Stomach smooth muscle (tissue), 2 donors: ENCODE measurements around the gene PLCH2.

Experiments used
- H3K27ac ChIP-seq: one replicate; pipeline ENCODE4 v1.7.0; 2013; ENCODE audit warnings: mild to moderate bottlenecking, low read length, inconsistent platforms
- H3K27me3 ChIP-seq, 2 donors: one replicate each; pipeline ENCODE4 v1.7.0; 2013; ENCODE audit warnings: low read length in 2 of 2; ENCODE audit not compliant: insufficient read depth in 2 of 2, control insufficient read depth in 1 of 2
- H3K36me3 ChIP-seq, 2 donors: one replicate each; pipeline ENCODE4 v1.7.0; 2013; ENCODE audit warnings: low read length in 2 of 2; ENCODE audit not compliant: control insufficient read depth in 2 of 2, insufficient read depth in 2 of 2
- H3K4me1 ChIP-seq: one replicate; pipeline ENCODE4 v1.7.0; 2013; ENCODE audit warnings: low read length; ENCODE audit not compliant: control insufficient read depth, insufficient read depth
- H3K4me3 ChIP-seq, 2 donors: one replicate each; pipeline ENCODE4 v1.7.0; 2013; ENCODE audit warnings: low read length in 2 of 2
- H3K9ac ChIP-seq, 2 donors: one replicate each; pipeline ENCODE4 v1.7.0; 2013; ENCODE audit warnings: low read length in 2 of 2, mild to moderate bottlenecking in 1 of 2
- H3K9me3 ChIP-seq, 2 donors: one replicate each; pipeline ENCODE4 v1.7.0; 2013; ENCODE audit warnings: low read length in 2 of 2; ENCODE audit not compliant: control insufficient read depth in 2 of 2
- donor health status: healthy.
- donor health status: Pancreatic carcinoma.

PLCH2 gene

DNA sequence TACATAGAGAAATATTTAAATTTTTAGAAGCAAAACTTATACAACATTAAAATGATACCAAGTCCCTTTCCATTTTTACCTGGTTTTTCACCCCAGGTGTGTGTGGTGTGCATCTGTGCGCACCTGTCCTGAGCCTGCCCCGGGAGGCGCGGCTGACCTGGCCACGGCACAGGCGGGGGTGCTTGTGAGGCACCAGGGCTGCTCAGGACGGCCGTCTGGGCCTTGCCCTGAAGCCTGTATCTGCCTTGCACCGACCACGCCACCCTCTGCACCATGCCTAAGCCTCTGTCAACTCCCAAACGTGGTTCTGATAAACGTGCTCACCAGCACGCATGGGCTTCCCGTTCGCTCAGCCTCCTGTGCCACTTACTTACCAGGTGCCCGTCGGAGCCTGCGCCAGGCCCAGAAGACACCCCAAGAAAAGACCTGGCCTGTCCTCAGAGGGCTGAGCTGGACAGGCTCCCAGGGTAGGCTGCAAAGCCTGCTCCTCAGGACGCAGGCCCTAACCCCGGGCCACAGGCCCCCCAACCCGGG, 29.4 kb downstream of the PLCH2 start:
- no peak overlapping the region for H3K4me3 ChIP-seq
- no peaks in the 10 kb centered on the region for H3K9me3 ChIP-seq
- H3K36me3 ChIP-seq, result peaks cover 15 to 17% of the 10 kb centered on the region in 2 donors
- peaks cover 18% of the 10 kb centered on the region for H3K4me1 ChIP-seq
- no peak overlapping the region for H3K9ac ChIP-seq
- H3K27ac ChIP-seq, result no peak overlapping the region
- H3K27me3 ChIP-seq, result peaks cover 18 to 38% of the 10 kb centered on the region in 2 donors

DNA sequence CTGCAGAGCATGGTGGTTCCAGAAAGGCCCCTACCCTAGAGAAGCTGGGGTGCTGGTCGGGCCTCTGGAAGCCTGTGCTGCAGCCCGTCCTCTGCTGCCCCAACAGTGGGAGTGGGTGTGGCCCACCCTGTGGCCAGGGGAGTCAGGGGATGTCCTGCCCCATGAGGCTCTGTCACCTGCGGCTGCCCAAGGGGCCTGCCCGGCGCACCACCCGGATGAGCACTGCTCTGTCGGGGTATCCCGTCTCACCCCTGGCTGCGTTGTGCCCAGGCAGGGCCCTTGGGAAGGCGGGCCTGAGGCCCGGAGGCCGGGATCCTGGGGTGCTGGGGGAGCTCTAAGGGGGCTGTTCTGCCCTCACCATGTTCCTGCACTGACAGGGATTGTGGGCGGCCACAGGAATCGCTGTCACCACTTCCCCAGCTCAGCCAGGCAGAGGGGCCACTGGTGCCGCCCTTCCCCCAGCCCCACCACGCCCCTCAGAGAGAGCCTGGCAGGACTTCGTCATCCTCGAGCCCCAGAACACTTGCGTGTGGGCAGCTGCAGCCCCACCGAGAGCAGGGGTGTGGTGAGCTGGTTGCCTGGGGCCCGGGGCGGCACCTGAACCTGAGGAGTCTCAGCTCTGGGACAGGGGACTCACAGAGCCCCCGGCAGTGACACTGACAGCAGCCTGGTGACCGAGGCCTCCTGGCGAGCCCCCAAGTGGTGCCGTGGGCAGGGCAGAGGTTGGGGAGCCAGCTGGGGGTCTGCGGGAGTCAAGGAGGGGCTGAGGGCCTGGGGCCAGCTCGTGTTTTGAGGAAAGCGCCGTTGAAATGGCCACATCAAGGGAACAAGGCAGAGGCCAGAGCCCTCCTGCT, 30.1 kb downstream of the PLCH2 start:
- H3K9ac ChIP-seq, result no peak overlapping the region
- H3K27me3 ChIP-seq, result peaks cover 18 to 35% of the 10 kb centered on the region in 2 donors
- H3K4me1 ChIP-seq, result peaks cover 18% of the 10 kb centered on the region
- peaks cover 19 to 24% of the 10 kb centered on the region in 2 donors for H3K36me3 ChIP-seq
- no peaks in the 10 kb centered on the region for H3K9me3 ChIP-seq
- no peak overlapping the region for H3K27ac ChIP-seq
- no peak overlapping the region for H3K4me3 ChIP-seq

DNA sequence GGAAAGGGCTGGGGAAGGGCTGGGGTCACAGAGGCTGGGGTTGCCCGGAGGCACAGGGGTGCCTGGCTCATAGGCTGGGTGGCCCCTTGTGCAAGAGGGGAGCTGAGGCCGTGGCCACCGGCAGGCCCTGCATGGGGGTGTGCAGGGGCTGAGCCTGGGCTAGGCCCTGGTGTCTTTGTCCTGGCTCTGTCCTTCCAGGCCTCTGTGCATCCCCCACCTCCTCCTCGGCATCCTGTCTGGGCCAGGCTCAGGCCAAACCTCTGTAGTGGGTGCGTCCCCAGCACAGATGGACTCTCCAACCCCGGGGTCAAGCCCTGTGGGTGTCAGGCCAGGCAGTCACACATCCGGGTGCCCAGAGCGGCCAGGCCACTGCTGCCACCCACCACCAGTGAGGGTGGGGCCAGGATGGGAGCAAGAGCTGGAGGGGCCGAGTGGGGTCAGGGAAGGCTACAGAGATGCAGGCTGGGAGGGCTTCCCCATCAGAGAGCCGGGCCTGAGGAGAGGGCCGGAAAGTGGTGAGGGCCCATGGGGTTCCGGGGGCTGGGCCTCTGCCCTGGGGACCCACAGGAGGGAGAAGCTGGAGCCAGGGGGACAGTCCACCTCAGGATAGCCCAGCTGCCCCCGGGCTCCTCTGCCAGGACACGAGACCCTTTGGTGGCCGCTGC, 30.9 kb downstream of the PLCH2 start:
- H3K27me3 ChIP-seq, result peaks cover 14 to 31% of the 10 kb centered on the region in 2 donors
- H3K4me3 ChIP-seq, result no peak overlapping the region
- peaks cover 18% of the 10 kb centered on the region for H3K4me1 ChIP-seq
- H3K9ac ChIP-seq, result no peak overlapping the region
- H3K36me3 ChIP-seq, result peaks cover 26 to 32% of the 10 kb centered on the region in 2 donors
- H3K27ac ChIP-seq, result no peak overlapping the region
- H3K9me3 ChIP-seq, result no peaks in the 10 kb centered on the region

DNA sequence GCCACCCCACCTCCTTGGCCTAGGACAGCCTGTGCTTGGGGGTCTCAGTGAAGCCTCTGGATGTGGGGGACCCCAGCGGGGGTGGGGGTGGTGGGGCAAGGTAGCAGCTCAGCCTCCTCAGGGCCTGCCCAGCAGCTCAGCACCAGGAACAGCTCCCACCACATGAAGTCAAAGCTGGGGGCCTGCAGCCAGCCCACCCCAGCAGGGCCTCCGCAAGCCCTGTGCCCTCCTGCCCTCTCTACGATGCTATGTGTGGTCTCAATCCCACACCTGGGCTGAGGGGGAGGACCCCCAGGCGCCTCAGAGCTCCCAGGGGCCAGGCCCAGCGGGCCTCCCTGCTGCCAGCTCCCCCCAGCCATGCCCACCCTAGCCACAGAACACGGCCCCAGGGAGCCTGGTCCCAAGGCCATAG, 31.7 kb downstream of the PLCH2 start:
- H3K9me3 ChIP-seq, result no peaks in the 10 kb centered on the region
- H3K4me3 ChIP-seq, result no peak overlapping the region
- H3K27ac ChIP-seq, result no peak overlapping the region
- H3K36me3 ChIP-seq, result peaks cover 30 to 33% of the 10 kb centered on the region in 2 donors
- no peak overlapping the region for H3K9ac ChIP-seq
- H3K4me1 ChIP-seq, result peaks cover 18% of the 10 kb centered on the region
- peaks cover 13 to 29% of the 10 kb centered on the region in 2 donors for H3K27me3 ChIP-seq

DNA sequence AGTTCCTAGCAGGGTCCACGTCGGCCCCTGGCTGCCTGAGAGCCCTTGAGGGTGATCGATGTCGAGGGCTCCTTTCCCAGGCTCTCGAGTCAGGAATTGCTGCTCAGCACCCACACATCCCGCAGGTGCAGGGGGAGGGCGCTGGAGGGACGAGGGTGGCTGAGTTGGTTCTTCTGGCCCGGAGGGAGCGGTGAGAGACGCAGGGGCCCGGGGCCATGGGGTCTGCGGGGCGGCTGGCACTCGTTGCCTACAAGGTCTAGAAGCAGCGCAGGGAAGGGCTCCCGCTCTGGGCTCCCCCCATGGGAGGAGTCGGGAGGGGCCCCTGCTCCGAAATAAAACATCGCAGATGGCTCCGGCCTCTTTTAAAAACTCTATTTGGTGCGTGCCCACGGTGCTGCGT, 32.1 kb downstream of the PLCH2 start:
- Histone ChIP-seq H3K9me3 (no peaks in the 10 kb centered on the region), H3K27me3 (peaks cover 9 to 24% of the 10 kb centered on the region in 2 donors), H3K27ac (no peak overlapping the region), H3K4me3 (no peak overlapping the region), H3K36me3 (peaks cover 33 to 35% of the 10 kb centered on the region in 2 donors), H3K9ac (no peak overlapping the region), H3K4me1 (peaks cover 18% of the 10 kb centered on the region)

DNA sequence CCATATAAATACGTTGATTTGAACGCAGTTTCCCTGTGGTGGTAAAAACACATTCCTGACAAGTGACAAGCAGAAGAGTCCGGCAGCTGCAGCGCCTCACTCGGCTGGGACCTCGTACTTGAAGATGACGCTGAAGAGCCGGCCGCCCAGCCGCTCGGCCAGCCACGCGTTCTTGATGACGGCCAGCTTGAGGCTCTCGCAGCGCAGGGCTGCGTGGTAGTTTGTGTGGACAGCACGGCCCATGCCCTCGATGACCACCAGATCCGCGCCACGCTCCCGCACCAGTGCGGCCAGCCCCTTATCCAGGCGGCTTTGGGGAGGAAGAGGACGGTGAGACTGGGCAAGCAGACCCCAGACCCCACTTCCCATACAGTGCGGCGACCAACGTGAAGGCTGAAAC, 32.7 kb downstream of the PLCH2 start:
- H3K36me3 ChIP-seq, result peaks cover 37 to 41% of the 10 kb centered on the region in 2 donors
- H3K9me3 ChIP-seq, result no peaks in the 10 kb centered on the region
- peaks cover 7 to 20% of the 10 kb centered on the region in 2 donors for H3K27me3 ChIP-seq

DNA sequence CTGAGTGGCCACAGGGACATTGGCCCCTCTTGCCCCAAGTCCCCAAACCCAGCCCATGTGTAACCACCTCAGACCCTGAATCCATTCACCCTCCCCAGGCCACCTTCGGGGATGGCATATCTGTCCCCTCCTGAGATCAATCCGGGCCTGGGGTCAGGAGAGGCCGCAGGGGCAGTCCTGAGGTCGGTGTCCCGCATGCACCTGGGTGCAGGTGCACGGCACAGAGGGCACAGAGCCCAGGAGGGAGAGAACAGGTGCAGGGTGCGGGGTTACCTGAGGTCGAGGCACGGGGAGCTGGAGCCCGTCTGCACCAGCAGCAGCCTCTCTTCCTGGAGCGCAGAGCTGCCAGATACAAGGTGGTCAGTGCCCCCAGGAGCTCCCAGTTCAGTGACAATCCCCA, 33.5 kb downstream of the PLCH2 start:
- H3K9ac ChIP-seq, result no peak overlapping the region
- no peak overlapping the region for H3K27ac ChIP-seq
- H3K9me3 ChIP-seq, result no peaks in the 10 kb centered on the region
- H3K4me1 ChIP-seq, result peaks cover 12% of the 10 kb centered on the region
- no peak overlapping the region for H3K4me3 ChIP-seq
- H3K27me3 ChIP-seq, result peaks cover 0 to 12% of the 10 kb centered on the region in 2 donors
- peaks cover 42 to 46% of the 10 kb centered on the region in 2 donors for H3K36me3 ChIP-seq

More for the DNA sequence above, 32.7 kb downstream of the PLCH2 start:
- Histone ChIP-seq H3K9ac (no peak overlapping the region), H3K4me1 (peaks cover 18% of the 10 kb centered on the region), H3K4me3 (no peak overlapping the region), H3K27ac (no peak overlapping the region)

DNA sequence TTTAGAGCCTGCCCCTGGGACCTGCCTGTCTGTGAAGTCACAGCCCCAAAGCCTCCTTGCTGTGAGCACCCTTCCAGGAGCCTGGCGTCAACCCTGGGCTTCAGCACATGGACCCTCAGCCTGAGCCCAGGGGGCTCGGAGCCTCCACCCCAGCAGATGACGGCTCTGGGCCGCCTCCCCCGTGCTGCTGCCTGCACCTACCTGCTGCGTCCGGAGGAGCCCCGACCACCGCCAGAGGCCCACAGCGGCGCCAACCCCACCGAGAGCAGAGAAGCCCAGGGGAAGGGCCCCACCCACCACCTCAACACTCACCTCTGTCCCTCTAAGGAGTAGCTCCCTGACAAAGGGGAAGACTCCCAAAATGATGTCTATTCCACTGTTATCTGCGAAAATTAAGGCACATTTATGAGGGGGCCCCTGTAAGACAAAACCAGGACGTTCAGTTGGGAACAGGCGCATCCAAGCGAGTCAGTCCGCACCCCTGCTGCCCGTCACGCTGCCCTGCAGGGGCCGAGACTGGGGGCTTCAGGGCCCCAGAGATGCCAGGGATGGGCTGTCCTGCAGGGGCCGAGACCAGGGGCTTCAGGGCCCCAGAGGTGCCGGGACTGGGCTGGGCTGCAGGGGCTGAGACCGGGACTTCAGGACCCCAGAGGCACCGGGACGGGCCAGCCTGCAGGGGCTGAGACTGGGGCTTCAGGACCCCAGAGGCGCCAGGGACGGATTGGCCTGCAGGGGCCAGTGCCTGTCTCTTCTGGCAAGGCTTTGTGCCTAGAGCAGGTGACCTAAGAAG, 34.5 kb downstream of the PLCH2 start:
- no peaks in the 10 kb centered on the region for H3K9me3 ChIP-seq
- peaks cover 9% of the 10 kb centered on the region for H3K4me1 ChIP-seq
- no peak overlapping the region for H3K4me3 ChIP-seq
- H3K9ac ChIP-seq, result no peak overlapping the region
- peaks cover 52 to 54% of the 10 kb centered on the region in 2 donors for H3K36me3 ChIP-seq
- H3K27ac ChIP-seq, result no peak overlapping the region
- H3K27me3 ChIP-seq, result peaks cover 0 to 5% of the 10 kb centered on the region in 2 donors

DNA sequence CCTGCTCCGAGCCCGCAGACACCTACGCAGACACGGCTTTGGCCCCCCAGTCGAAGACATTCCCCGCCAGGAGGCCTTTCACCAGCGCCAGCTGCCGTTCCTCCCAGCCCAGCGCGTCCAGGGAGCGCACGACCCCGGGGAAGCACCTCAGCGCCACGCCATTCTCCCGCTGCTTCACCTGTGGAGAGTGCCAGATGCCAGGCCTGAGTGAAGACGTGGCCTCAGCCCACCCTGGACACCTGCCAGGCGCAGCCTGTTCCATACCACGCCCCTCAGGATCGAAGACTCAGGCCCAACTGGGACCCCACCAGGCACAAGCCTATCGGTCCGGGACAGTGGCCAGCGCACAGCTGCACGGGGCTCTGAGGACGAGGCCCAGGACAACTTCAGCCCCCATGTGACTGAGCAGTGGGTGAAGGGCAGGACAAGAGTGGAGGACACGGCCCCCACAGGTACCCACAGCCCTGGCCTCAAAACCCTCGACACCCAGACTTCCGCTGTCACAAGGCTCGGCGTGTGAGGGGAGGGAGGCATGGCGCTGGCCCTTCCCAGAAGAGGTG, 36.9 kb downstream of the PLCH2 start:
- no peak overlapping the region for H3K9ac ChIP-seq
- no peaks in the 10 kb centered on the region for H3K4me1 ChIP-seq
- H3K36me3 ChIP-seq, result peaks cover 69 to 74% of the 10 kb centered on the region in 2 donors
- no peaks in the 10 kb centered on the region for H3K27me3 ChIP-seq
- no peak overlapping the region for H3K27ac ChIP-seq
- no peak overlapping the region for H3K4me3 ChIP-seq
- no peaks in the 10 kb centered on the region for H3K9me3 ChIP-seq
